GM21381 (cell line): Measurements from ENCODE around the gene CACNA1B.

Experiments
- ATAC-seq: cut with Tn5 transposase; IDR thresholded peaks from one replicate; pipeline ENCODE4 v1.9.1; 2021; ENCODE audit warnings: mild to moderate bottlenecking, moderate library complexity; ENCODE audit not compliant: unreplicated experiment

CACNA1B gene

DNA sequence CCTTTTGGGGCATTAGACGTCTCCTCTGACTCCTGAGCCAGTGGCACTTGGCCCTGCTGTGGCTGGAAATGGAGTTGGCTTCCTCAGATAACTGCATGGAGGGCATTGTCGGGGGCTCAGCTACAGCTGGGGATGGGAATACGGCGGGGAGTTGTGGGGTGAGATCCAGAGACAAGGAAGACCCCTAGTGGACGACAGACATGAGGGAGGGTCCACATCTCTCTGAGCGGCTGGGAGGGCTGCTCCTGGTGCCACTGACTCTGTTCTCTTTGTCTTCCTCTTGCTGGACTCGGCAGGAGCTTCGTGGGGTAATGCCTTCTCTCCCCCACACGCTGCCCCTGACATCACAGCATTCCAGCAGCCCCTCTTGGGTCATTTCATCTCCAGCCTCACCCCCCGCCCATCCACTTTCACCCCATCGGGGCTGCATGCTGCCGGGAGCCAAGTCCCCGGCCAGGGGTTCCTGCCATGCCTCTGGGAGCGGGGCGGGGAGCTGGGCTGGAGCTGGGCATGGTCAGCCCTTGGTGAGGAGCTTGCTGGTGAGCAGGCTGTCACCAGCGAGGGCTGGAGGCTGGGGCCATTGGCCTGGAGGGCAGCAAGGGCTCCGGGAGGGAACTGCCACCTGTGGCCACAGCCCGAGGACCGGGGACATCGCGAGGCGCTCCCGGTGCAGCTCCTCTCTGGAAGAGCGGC, 172.3 kb downstream of the CACNA1B start:
- no peak for ATAC-seq

DNA sequence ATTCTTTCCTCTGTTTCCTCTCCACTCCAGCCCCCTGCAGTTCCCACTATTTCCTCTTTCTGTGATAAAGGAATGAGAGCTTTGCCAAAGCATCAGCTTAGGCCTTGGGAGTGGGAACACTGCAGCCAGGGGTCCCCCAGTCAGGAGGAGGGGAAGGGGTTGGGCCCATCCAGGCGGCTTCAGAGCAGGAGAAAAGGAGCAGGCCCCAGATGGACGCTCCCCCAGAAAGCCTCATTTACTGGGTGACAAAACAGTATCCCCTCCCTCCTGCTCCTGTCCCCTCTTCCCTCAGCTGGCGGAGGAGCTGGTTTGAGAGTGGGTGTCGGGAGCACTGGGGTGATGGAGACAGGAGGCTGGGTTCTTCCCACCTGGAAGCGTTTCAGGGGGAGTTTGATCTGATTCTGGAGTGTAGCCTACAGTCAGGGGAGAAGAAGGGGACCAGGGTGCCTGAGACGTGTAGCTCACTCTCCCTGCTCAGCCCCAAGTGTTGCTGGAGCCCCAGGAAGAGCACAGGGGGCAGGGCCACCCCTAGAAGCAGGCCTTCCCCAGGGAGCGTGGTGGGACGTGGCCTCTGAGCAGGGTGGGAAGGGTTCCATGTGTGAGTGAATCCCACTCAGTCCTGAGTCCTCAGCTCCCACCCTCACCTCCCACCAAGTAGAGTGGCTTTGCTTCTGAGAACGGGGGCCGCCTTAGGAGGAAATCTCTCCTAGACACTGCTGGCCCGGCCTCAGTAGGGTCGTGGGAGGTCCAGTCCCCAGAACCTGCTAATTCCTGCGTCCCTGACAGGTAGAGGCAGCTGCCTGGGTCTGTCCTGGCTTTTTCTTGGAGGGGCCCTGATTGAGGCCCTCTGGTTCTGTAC, 173.1 kb downstream of the CACNA1B start:
- no peak for ATAC-seq

DNA sequence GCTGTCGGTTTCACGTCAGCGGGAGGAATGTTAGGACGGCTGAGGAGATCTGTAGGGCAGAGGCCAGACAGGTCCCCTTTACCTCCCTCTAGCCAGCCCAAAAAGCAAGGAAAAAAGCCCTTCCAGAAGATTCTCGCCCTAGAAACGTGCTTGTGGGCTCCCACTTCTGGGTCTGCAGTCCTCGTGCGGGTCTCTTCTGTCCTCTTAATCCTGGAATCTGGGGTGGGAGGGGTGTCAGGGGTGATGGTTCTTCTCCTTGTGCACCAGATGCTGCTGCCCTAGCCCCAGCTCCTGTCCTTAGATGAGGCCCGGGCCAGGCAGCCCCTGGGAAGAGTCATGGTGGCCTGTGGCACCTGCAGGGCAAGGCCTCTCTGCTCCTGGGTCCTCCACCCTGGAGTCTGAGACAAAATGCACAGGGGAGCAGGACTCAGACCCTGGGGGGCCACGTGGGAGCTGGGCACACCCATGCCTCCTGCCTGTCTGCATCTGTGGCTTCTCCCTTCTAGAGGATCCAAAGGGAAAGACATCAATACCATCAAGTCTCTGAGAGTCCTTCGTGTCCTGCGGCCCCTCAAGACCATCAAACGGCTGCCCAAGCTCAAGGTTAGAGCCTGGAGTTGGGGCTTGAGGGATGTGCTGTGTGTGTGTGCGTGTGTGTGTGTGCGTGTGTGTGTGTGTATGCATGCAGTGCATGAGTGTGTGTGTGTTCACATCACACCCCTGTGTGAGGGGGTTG, 174.2 kb downstream of the CACNA1B start:
- no peak for ATAC-seq

DNA sequence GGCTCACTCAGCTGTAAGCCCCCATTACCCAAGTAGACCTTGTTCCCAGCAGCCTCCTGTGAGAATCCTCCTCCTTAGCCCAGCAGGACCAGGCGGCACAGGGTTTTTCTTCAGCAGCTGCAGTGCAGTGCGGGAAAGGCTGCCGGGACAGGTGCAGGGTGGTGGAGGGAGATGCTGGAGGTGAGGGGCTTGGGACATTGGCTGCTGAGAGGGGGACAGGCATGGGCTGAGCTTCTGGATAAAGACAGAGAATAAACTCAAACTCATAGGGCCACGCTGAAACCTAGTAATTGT, 174.7 kb downstream of the CACNA1B start:
- no peak for ATAC-seq

DNA sequence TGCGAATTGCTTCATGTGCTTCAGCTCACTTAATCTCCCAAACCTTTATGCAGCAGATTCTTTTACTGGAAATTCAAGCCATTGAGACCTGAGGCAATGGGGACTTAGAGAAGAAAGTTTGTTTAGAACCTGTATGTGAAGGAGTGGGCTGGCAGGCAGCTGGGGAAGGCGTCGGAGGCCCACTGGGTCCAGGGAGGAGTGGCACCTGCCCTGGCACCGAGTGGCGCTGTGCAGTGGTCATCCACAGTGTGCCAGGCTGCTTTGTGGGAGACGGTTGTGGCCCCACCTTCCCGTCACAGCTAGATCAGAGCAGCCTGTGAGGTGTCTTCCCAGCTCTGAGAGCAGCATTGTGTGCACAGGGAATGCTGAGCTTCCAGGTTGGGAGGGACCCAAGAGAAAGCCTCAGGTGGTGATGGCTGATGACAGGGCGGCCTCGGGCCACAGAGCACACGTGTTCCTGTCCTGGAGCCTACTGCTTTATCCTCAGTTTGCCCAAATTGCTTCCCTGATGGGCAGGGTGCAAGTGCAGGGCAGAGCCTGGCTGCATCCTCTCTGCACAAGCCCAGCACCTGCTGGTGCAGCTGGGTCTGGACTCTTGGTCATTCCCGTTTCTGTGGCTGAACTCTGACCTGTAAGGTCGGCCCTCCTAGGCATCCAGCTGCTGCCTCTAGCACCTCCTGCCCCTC, 175.2 kb downstream of the CACNA1B start:
- ATAC-seq: no peak

DNA sequence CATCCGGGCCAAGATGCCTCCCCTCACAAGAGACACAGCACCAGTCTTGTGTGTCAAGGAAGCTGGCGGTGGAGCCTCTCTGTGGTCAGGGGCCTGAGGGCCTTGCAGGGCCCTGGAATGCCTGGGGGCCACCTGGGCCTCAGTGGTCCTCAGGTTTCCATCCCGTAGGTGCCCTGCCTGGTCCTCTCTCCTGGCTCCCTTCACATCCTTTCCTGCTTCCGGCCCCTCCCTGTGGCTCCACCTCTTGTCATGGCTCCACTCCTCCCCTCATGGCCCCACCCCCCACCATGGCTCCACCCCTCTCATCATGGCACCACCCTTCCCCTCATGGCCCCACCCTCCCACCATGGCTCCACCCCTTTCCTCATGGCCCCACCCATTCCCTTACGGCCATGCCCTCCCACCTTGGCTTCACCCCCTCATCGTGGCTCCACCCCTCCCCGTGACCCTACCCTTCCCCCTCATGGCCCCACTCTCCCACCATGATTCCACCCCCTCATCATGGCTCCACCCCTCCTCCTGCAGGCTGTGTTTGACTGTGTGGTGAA, 175.8 kb downstream of the CACNA1B start:
- ATAC-seq: no peak

DNA sequence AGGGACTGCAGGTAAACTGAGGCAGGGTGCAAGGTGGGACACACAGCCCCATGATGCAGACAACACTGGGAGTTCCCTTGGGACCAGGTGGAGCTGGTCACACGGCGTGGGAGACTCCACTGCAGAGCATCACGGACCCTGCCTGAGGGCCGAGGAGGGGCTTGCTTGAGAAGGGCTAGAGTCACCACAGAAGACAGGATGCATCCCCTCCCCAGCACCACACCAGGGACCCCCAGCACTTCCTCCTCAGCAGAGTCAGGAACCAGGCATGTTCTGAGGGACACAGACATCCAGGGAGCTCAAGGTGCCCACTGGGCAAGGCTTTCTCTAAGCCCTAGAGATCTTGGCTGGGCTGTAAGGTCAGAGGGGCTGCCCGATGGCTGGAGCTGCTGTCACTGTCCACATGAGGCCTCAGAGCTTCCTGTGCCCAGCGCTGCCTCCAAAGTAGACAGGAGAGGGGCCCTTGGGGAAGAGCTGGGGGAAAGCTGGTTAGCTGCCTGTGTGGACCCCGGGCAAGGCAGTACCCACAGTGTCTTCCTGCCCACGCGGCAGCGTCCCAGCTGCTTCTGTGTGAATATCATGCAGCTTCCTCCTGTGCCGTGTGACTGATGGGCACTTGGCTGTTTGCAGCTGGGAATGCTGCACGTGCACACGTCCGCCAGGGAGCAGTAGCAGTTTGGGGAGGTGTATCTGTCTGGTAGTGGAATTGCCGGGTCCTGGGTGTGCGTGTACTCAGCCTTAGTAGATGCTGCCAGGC, 176.6 kb downstream of the CACNA1B start:
- no peak for ATAC-seq

DNA sequence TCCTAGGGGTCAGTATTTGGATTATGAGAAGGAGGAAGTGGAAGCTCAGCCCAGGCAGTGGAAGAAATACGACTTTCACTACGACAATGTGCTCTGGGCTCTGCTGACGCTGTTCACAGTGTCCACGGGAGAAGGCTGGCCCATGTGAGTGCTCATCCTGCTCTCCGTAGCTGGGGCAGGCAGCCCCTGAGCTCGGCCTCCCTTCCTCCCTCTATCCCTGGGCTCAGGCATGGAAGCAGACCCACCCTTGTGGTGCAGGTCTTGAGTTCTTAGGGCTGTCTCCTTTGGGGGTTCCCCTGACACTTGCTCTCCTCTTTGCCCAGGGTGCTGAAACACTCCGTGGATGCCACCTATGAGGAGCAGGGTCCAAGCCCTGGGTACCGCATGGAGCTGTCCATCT, 180.1 kb downstream of the CACNA1B start:
- no peak for ATAC-seq

DNA sequence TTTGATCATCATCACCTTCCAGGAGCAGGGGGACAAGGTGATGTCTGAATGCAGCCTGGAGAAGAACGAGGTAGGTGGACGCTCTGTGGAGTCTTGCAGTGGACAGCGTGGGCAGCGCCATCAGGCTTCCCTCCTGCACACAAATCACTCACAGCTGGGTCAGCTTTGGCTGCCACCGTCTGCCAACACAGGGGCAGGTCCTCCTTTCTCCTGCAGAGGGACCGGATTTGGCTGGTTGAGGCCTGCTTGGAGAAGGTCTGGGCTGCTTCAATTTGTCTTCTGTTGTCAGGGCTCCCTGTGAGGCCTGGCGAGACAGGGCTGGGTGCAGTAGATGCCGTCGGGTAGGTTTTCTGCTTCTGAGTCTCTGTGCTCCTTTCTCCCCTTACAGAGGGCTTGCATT, 180.6 kb downstream of the CACNA1B start:
- no peak for ATAC-seq

DNA sequence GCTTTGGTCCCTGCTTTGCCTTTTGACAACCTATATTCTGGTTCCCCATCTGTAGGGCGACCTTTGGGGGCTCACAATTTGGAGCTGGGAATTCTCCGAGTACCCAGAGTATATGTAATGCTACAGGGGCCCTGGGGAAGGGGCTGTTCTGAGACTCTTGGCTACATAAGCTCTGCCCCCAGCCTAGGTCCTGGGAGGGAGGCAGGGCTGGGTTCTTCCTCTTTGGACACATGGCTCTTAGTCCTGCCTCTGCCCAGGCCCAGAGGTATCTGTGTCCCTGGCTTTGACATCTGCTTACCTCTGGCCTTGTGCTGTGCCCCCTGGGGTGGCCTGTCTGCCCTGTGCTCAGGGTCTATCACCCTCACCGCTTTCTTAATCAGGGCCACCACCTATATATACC, 181.6 kb downstream of the CACNA1B start:
- ATAC-seq: no peak

DNA sequence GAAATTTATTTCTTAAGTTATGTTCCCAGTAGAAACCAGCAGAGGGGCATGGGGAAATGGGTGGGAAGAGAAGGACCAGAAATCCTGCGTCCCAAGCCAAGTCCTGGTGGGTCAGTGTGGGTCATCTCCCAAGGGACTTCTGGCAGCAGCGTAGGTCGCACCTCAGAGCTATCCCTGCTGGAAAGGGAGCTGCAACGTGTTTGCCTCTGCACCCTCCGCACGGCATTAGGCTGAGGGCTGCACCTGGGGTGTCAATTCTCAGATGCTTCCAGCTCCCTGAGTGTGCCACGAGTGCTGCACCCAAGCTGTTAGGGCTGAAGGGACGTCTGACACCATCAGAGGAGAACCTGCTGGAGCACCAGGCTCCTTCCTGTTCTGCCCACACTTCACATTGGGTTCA, 182.8 kb downstream of the CACNA1B start:
- ATAC-seq: no peak

DNA sequence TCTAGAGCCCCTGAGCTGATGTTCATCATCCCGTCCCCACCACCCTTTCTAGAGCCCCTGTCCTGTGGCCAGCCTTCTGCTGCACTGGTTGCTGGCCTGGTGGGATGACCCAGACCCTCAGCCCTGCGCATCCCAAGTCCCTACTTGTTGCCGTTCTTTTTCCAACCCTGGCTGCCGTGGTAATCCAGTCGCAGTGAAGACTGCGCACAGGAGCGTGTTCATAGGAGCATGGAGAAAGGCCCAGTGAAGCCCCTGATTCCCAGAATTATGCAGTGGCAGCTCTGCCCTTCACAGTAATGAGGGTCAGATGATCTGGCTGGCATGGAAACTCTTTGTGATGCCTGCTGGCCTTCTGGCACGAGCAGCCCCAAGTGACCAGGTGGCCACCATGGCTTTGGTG, 183.3 kb downstream of the CACNA1B start:
- ATAC-seq: no peak

DNA sequence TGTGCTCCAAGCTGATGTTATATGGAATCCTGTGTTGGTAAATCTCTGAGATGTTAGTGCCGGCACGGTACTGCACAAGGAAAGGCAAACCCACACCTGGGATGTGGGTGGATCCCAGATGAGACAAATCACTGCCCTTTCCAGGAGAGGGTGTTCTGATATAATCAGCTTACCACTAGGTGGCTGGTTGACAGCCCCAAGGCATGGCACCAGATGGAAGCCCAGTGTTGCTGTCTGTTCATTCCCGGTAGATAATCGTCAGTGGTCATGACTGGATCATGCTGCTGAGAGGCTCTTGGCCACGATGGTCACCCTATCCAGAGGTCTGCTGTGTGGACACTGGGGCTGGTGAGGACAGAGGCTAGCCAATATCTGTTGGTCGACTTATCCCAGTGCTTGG, 184.0 kb downstream of the CACNA1B start:
- no peak for ATAC-seq

DNA sequence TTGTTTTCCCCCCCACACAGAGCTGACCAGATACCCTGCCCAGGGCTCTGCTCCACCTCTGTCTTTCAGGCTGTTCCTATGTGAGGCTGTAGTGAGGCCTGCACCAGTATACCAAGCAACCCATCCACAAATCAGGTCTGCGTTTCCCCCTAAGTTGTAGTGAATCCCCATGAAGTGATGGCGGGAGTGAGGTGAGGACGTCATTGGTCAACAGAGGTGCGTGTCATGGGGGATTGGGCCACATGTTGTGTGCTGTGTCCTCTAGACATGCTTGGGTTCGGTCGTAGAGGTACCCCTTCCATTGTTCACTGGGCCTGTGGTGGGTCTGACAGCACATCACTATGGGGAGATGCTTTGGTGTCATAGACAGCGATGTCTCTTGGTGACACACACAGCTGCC, 184.6 kb downstream of the CACNA1B start:
- ATAC-seq: no peak

DNA sequence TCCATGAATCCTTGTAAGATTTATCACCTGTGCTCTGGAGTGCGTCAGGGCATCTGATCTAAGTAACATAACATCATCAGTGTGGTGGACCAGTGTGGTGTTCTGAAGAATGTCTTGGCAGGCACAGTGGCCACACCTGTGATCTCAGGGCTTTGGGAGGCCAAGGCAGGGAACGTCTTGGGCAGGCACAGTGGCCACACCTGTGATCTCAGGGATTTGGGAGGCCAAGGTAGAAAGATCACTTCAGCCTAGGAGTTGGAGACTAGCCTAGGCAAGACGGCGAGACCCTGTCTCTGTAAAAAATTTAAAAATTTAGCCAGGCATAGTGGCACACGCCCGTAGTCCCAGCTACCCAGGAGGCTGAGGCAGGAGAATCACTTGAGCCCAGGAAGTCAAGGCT, 185.5 kb downstream of the CACNA1B start:
- no peak for ATAC-seq

DNA sequence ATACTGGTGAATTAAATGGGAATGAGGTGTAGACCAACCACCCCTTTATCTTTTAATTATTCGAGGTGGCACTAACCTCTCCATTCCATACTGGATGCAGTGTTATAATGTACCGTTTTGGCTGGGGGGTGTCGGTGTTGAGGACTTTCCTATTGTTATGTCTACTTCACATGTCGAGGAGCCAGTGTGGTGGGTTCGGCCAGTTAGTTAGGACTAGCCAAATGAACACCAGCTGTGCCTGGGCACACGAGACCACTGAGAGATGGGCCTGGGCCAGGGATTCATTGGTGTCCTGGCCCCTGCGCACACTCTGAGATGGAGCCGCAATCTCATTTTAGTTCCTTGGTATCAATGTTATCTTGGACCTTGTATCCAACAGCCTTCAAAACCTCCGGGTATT, 186.2 kb downstream of the CACNA1B start:
- no peak for ATAC-seq

DNA sequence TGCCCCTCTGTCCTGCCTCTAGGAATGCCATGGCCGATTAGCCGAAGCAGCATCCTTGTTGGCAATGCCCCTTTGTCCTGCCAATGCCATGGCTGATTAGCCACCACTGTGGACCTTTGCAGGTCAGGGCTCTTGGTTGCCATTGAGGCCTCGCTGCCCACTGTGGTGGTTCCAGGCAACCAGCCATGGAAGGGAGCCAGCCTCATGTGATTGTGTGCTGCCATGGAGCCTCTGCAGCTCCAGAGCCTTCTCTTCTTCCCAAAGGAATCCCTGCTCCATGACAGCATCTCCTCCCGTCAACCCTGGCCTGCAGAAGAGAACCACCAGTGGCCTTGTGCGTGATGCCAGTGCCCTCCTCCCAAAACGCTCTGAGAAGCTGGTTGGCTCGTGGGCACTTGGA, 187.0 kb downstream of the CACNA1B start:
- ATAC-seq: no peak

DNA sequence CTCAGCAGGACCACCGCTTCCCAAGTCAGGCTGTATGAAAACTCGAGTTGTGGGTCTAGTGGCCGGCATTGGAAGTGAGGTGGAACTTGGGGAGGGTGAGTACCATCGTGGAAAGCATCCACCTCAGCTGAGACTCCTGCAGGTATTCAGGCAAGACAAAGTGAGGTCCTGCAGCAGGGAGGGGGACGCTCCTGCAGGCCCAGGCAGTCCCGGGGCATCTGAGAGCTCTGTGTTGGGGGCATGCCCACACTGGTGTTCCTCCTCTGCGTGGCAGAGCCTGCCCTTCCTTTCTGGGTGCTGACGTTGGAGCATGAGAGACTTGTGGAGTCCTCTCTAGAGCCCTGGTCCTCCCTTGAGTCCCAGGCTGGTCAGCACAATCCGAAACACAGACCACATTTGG, 187.7 kb downstream of the CACNA1B start:
- no peak for ATAC-seq

DNA sequence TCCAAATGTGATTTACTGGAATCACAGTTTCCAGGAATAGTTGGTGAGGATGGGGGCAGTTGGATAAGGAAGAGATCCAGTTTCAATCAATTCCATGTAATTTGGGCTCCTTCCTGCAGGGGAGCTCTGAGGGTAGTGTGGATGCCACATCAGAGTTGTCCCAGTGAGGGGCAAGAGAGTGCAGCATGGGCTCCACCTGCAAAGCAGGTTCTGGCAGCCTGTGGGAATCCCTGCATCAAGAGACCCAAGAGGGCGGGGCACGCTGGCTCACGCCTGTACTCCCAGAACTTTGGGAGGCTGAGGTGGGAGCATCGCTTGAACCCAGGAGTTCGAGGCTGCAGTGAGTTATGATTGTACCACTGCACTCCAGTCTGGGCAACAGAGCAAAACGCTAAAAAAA, 188.5 kb downstream of the CACNA1B start:
- ATAC-seq: no peak

DNA sequence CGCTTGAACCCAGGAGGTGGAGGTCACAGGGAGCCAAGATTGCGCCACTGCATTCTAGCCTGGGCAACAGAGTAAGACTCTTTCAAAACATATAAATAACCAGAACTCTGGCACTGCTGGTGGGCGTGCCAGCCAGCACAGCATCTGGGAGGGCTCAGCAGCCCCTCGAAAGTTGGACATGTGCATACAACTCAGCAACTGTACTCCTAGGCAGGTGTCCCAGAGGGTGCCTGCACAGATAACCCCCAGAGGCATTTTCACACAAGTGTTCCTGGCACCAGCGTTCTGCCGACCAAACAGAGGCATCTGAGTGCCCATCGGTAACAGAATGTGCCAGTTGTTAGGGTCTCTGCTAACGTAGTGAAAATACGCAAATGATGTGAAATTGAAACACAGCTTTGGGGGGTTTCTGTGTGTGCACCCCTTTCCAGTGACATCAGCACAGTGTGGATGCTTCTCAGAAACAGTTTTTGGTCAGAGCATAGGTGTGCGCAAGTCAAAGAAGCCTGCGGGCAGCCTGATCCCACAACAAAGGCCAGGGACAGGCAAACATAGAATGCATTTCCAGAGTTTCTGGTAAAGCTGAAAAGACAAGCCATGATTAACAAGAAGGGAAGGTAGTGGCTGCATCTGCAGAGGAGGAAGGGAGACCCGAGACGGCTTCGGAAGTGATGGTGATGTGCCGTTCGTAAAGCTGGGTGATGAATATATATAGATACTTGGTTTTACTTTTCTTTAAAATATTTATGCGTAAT, 190.2 kb downstream of the CACNA1B start:
- no peak for ATAC-seq
